HG03378 (cell line): ENCODE data around the gene PITPNM2.

Experiments used
- ATAC-seq: cut with Tn5 transposase; IDR thresholded peaks from one replicate; pipeline ENCODE4 v1.9.1; 2021; ENCODE audit warnings: mild to moderate bottlenecking, moderate library complexity; ENCODE audit not compliant: unreplicated experiment

Gene PITPNM2

DNA sequence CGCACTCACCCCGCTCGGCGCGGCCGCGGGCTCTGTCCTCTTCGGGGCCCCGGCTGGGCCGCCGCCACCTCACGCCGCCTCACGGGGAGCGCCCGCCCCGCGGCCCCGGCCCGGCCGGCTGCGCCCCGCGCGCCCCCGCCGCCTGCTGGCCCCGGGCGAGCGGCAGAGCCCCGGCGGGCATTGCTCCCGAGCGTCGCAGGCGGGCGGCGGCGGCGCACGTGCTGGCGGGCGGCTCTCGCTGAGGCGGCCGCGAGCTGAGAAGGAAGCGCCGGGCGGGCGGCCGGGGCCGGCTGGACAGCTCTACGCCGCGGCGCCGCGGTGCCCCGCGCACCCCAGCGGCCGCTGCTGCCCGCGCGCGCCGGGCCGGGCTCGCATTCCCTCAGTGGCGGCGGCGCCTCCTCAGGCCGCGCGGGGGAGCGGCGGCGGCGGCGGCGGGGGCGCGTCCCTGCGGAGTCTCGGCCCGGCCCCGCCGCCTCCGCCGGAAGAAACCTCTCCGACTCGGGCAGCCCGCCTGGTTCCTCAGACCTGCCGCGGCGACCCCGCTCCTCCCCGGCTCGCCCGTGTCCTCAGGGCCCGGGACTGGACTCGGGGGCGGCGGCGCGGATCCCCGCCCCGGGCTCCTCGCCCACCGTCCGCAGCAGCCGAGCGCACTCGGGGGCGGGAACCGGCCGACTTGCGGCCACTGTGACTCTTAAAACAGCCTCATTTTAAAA, at the start of gene PITPNM2:
Gene PITPNM2, minus strand, starts transcription at position 347 of the 713 bp plus-strand sequence. CDS start 116,500 bp downstream, outside the sequence.
- ATAC-seq, result no peak

DNA sequence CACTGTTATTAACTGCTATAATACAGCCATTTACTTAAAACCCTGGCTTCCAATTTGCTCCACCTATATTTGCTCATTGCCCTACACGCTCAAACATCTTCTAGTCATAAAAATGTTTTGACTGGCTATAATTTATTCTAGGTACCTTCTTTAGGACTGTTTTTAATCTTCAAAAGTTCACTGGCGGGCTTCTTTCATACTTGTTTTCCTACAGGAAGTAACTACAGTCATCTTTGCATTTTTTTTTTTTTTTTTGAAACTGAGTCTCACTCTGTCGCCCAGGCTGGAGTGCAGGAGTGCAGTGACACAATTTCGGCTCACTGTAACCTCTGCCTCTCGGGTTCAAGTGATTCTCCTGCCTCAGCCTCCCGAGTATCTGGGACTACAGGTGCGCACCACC, 49.5 kb upstream of the PITPNM2 start:
- no peak for ATAC-seq

DNA sequence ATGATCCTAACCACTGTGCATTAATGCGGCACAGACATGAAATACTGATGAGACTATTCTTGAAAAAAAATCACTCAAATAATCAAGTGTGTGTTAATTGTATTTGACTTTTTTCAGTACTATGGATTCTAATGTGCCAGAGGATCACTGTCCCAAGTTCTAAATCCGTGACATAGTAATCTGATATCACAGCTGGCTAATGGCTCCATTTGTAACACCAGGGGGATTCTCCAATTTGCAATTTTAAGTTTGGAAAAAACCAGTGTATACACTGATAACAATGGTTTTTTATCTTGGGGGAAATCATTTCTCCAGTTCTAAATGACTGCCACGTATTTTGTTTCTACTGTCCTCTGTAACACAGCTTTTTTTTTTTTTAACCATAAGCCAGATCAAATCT, 49.0 kb upstream of the PITPNM2 start:
- no peak for ATAC-seq

DNA sequence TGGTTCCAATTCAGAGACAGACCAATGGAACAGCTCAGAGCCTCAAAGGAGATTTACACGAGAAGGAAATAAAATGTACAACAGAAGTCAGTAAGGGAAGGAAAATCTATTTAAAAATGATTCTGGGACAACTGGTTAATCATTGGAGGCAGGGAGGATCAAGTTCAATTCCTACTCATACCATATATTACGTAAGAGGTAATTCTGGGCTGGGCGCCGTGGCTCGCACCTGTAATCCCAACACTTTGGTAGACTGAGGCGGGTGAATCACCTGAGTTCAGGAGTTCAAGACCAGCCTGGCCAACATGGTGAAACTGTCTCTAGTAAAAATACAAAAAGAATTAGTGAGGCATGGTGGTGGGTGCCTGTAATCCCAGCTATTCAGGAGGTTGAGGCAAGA, 36.7 kb upstream of the PITPNM2 start:
- ATAC-seq, result no peak

DNA sequence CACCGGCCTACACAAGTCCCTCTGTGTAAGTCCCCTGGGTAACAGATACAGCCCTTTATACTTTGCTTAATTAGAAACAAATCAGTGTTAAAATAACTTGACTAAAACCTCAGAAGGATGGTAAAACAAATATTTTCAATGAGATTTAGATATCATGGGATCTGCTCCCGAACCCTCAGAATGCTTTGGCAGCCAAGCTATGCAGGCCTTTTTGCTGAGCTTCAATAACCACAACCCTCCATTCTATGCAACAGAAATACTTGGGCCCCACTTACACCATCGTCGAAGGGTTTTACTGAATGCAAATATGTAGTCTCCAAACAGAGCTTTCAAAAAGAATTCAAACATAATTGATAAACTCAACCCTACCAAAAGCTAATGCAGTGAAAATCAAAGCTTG, 29.3 kb upstream of the PITPNM2 start:
- ATAC-seq, result no peak

DNA sequence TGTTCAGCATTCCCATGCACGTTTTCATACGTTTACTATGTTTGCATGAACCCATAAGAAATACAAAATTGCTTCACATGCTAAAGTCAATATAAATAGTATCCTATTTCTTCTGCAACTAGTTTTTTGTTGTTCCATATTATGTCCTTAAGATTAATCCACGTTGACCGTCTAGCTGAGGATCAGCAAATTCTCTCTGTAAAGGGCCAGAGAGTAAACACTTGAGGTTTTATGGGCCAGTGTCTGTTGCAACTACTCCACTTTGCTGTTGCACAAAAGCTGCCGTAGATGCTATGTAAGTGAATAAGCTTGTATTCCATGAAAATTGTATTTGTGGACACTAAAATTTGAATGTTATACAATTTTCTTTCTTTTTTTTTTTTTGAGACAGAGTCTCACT, 21.1 kb upstream of the PITPNM2 start:
- ATAC-seq, result no peak

DNA sequence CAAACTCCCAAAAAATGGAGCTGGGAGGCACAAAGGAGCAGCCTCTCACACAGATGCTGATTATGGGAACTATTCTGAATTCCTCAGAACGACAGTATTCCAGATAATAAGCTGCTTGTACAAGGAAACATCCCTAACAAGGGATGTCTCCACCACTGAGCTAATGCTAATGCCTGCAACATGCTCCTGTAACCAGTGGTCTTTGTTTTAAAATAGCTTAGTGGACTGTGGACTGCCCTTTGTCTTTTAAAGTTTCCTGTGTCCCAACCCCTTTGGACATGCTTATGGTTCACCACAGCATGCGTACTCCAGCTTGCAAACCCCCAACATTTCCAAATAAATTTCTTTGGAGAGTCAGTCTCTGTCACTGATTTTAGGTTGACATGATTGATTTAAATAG, 16.4 kb upstream of the PITPNM2 start:
- no peak for ATAC-seq

DNA sequence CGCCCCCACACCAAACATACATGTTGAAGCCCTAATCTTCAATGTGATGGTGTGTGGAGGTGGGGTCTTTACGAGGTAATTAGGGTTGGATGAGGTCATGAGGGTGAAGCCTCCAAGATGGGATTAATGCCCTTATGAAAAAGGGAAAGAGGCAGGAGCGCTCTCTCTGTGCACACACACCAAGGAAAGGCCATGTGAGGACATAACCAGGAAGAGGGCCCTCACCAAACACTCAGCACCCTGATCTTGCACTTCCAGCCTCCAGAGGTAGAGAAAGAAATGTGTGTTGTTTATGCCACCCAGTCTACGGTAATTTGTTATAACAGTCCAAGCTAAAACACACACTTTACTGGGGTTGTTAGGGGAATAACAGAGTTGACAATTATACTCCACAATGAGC, 14.6 kb upstream of the PITPNM2 start:
- no peak for ATAC-seq

DNA sequence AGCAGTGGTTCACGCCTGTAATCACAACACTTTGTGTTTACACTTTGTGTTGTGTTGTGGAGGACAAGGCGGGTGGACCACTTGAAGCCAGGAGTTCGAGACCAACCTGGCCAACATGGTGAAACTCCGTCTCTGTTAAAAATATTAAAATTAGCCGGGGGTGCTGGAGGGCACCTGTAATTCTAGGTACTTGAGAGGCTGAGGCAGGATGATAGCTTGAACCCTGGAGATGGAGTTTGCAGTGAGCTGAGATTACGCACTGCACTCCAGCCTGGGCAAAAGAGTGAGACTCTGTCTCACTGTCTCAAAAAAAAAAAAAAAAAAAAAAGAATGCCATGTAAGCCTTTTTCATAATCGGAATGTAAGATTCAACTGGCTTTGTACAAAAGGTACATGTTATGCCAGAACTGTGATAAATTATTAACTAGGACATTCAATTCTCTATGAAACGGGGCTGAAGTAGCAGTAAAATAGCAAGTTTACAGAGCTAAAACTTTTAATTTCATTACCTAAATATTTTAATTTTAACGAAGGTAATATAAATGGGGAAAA, 13.9 kb upstream of the PITPNM2 start:
- no peak for ATAC-seq

DNA sequence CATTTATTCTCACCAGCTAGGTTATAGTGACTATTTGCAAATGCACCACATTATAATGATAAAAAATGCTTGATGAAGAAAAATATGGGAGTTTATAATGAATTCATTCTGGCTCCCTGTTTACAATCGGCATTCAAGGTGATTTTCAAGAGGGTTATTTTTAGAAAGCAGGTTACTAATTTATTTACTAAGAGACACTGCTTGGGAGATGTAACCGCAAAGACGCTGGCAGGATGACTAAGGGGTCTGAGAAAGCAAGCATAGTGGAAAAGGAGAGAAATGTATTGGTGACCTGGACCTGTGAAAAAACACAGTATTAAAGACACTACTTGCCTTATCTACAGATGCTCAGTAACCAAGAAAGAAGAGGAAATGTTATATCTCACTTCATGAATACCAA, 13.3 kb upstream of the PITPNM2 start:
- no peak for ATAC-seq

DNA sequence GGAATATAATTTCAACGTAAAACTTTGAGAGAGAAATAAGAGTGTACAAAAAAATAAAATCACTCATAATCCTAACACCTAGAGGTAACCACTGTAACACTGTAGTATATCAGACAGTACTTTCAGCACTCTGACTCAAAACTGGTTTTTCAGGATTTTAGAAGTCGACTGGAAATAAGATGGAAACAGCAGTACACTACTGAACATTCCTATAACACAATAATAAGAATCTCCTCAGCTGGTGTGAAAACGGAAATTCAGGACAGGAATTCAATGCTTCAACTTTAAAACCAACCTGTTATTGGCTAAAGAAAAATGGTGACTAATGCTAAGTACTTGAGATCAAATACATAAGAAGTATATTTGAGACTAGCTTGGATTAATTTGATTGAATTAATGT, 12.3 kb upstream of the PITPNM2 start:
- ATAC-seq, result no peak

DNA sequence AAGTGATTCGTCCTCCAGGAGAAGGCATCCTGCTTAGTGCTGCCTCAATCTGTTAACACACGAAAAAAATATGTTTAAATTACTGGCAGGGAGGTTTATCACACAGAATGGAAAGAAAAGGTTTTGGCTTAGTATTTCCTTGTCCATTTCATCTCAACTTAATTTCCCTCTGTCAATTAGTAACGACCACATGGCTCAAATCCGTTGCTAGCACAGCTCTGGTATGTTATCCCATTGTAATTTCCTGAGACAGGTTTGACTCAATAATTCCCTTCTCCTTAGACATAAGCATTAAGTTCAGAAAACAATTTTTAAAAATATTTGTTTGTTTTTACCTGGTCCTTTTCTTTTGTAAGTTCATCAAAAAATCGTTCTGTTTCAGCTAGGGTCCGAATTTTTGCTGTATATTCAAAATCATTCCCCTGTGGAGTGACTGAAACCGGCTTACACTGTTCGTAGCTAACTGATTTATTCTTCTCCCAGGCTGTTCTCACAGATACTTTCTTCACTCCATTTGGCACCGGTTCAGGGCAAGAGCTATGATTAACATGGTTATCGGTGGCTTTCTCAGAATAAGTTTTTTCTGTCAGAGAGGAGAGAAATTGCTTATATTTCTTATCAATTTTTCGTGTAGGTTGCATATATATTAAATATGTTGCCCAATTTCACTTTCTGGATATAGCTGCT, 10.1 kb upstream of the PITPNM2 start:
- no peak for ATAC-seq

DNA sequence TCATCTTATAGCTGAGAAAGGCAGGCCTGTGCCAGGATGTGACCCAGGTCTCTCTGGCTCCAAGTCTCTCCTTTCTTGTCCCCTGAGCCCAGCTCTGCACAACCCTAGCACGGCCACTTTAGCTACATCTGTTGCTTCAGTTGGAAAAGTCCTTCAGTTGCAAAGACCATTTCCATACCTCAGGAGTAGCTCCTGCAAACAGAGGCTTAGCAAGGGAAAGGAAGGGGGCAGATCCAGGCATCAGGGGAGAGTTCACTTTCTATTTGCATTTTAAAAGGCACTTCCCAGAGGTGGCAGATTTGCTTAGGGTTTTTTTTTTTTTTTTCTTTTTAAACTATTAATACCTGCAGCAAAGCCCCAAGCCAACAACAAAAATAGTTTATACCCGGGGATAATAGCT, 3.0 kb upstream of the PITPNM2 start:
- ATAC-seq, result no peak

DNA sequence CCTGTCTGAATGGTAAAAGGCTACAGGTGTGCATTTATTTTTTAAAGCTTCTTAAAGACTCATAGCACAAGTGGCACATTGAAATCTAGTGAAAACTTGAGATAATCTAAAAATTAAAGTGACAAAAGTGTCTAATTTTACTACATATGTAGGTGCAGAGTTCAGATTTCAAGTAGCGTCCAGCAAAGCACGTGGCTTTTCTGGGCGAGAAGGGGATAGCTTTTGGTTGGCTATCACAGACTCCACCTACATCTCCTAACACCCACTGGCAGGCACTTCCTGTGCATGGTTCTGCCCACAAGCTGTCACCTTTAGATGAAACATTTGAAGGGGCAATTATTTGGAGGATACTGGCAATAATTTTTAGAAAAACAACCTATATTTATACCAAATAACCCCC, 1.9 kb upstream of the PITPNM2 start:
- no peak for ATAC-seq

DNA sequence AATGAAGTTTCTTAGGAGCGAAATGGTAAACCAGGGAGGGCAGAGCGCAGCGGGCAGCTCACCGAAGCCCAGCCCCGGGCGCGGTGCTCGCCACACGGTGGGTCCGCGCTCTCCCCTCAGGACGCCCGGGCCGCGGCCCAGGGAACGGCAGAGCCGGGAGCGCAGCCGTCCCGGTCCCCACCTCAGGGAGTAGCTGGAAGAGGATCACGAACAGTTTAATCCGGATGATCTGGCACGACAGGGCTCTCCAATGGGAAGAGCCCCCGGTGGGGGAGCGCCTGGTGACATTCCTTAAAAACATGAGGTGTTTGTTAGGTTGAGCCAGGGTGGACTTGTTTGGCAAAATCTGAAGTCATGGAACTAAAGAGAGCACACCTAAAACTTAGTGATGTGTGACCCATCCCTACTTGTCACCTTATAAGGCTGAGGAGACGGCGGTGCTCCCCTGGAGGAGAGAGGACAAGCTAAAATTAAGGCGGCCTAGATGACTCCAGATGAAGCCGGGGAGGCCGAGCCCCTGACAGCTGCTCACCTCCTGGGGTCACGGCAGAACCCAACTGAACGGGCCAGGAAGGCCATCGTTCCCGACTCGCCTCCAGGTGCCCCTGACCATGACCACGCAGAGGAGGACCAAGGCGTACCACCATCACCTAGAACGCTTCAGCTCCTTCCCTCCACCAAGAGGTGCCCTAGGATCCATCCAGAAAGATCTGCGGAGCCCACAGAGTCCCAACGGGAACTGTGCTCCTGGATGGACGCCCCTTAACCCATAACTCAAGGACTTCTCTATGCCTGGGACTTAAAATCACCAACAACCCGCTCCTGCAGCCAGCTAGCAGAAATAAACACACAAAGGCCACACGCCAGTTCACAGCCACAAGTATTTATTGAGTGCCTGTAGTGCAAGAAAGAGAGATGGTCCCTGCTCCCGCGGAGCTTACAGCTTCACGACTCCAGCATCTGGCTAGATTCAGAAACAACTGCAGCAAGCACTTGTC, 866 bp upstream of the PITPNM2 start:
- no peak for ATAC-seq

DNA sequence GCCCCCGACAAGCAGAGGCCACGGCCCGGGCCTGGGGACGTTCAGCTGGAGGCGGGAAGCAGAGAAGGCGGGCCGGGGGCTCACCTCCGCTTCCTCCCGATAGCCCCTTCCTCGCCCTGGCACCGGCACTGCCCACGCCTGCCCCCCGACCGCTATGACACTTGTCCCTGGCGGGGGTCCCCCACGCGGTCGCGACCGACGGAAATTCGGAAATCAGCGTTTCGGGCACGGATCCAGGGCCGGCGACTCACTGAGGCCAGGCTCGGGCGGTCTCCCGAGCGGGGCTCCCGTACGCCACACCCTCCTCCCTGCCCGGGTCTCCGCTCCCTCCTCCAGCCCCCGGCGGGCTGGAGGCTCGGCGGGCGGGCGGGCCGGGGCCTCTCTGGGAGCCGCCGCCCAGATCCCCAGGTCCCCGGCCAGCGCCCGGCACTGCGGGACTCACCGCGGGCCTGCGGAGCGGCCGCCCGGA, 581 bp downstream of the PITPNM2 start:
- ATAC-seq, result no peak

DNA sequence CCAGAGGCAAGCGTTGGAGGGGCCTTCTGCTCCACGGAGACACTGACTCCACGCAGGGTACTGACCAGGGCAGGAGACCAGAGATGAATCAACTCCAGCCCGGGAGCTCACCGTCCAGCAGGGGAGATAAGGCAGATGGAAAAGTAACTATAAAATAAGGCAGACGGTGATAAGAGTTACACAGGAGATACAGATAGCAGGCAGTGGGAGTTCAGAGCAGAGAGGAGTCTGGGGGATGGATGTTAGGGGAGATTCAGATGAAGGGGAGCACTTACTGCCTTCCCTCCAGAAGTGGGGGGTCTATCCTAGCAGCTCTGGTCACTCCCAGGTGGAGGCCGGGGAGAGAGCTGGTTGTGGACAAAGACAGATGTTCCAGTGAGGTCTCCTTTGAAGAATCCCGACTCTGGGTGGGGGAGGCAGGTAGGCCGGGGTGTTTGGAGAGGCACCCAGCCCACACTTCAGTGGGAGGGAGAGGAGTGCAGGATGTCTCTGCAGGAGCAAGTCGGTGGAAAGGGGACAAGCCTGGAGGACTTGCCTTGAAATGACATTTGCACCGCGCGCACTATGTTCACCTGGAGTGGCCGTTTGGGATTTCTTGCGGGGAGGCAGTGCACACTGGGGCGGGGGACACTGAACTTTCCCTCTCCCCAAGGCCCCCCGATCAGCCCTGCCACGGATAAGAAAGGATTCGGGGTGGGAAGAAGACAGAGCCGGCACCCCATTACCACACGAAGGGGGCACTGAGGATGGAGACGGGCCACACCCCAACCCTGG, 1.2 kb downstream of the PITPNM2 start:
- ATAC-seq, result no peak

DNA sequence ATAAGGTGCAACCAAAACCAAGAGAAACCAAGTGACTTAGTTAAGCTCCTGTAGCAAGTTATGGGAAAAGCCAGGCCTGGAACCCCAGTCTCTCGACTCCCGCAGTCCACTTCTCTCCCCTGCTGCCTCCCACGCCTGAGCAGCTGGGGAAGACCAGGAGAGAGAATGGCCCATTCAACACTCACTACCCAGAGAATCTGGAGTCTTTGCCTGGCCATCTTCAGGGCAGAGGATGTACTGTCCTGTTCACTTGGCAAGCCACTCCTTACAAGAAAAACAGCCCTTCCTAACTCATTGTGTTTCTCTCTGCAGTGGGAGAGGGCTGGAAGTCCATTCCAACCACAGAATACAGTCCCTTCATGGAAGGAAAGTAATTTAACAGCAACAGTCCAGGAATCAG, 1.8 kb downstream of the PITPNM2 start:
- ATAC-seq, result no peak

DNA sequence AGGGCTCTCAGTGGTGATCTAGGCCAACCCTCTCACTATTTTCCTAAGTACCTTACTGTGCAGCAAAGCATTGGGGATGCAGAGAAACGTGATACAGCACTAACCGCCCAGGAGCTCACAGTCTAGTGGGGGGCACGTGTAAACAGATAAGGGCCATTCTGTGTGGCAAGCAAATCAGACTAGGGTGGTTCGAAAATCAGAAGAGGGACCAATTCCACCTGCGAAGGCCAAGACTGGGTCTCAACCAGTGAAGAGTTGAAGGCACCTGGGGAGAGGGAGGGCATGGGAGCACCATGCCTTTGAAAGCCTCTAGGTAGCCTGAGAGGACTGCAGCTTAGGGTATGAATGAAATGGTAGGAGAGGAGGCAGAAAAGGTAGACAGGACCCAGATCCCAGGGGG, 2.2 kb downstream of the PITPNM2 start:
- no peak for ATAC-seq

DNA sequence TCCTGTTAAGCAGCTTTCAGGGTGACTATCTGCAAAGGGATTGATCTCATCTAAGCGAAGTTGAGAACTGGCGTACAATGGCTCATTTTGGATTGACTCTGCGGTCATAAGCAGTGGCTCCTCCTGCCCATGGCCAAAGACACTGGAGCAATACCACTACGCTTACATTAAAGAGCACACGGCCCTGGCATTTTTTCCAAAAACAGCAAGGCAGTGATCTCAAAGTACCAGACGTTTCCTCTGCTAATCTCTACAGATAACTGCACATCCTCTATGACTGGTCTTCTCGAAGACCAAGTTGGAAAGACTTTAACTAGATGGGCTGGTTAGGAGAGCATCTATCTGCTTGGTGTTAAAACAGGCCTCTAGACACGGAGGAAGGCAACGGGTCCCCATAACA, 2.7 kb downstream of the PITPNM2 start:
- ATAC-seq, result no peak
